HT1080 (cell line): ENCODE results near the gene NUP98. TPM values are rescaled to one million over a fixed set of nuclear protein-coding genes. Genes with fewer than 3 reads are reported as not detected.
A peak's percentile ranks its signal among the peaks of the same experiment; 100 is the strongest.
"Not testable (repeated sequence)": the region's sequence is repeated elsewhere in the genome, so short reads cannot be mapped to it uniquely, and the experiment has no call there.

Experiments
- DNase-seq: peaks from one replicate; pipeline ENCODE4 v3.0.0-alpha.2; 2015; ENCODE audit warnings: low read depth
- total RNA-seq: library from RNA; depleted of rRNA; stranded (reverse); fragments of >200 nt; shearing (Covaris generic); gene quantifications from 2 replicates; pipeline ENCODE4 v1.2.3, GENCODE V29; 2014

The NUP98 gene
- total RNA-seq, 1 experiment from 2014 or later = 168 TPM

GRCh38 chr11:3802011-3802790, 4.8 kb upstream of the NUP98 start:
- no peak for DNase-seq

- no peak for DNase-seq
These were observed 2.5 kb upstream of the NUP98 start for GRCh38 chr11:3799873-3800272.

GRCh38 chr11:3799143-3799542, 1.8 kb upstream of the NUP98 start:
- no peak for DNase-seq

- DNase-seq = peak; percentile 14
These were observed 489 bp downstream of the NUP98 start for GRCh38 chr11:3796801-3797328.

- no peak for DNase-seq
These were observed 1.0 kb downstream of the NUP98 start for GRCh38 chr11:3796346-3796745.

GRCh38 chr11:3796002-3796311, 1.4 kb downstream of the NUP98 start:
- no peak for DNase-seq

- DNase-seq = no peak
These were observed 2.0 kb downstream of the NUP98 start for GRCh38 chr11:3795131-3796001.

GRCh38 chr11:3794387-3794786, 3.0 kb downstream of the NUP98 start:
- not testable (repeated sequence) for DNase-seq

GRCh38 chr11:3786781-3787428, 10.4 kb downstream of the NUP98 start:
- no peak for DNase-seq

GRCh38 chr11:3783611-3784010, 13.7 kb downstream of the NUP98 start:
- no peak for DNase-seq

GRCh38 chr11:3782963-3783362, 14.4 kb downstream of the NUP98 start:
- no peak for DNase-seq

- DNase-seq = no peak
These were observed 15.9 kb downstream of the NUP98 start for GRCh38 chr11:3781423-3781822.

- no peak for DNase-seq
These were observed 21.5 kb downstream of the NUP98 start for GRCh38 chr11:3775736-3776406.

GRCh38 chr11:3773180-3773579, 24.2 kb downstream of the NUP98 start:
- no peak for DNase-seq

GRCh38 chr11:3767536-3767935, 29.8 kb downstream of the NUP98 start:
- DNase-seq = no peak

- DNase-seq = not testable (repeated sequence)
These were observed 30.5 kb downstream of the NUP98 start for GRCh38 chr11:3766836-3767235.

GRCh38 chr11:3764266-3764665, 33.1 kb downstream of the NUP98 start:
- DNase-seq = no peak

GRCh38 chr11:3755151-3755550, 42.2 kb downstream of the NUP98 start:
- no peak for DNase-seq

GRCh38 chr11:3753110-3753509, 44.2 kb downstream of the NUP98 start:
- DNase-seq = no peak

- DNase-seq = peak; percentile 56
These were observed 49.6 kb downstream of the NUP98 start for GRCh38 chr11:3747704-3748103.

- no peak for DNase-seq
These were observed 52.2 kb downstream of the NUP98 start for GRCh38 chr11:3745161-3745560.
